Sigmoid colon (tissue), 4 donors: ENCODE measurements around the gene ARNT2.

Experiments
- CTCF ChIP-seq, 4 experiments: fragments of 450-650 bp in 3 of 4; fragments of 200-600 bp in 1 of 4; IDR thresholded peaks; one replicate each; pipeline ENCODE4 v1.5.1; 2016 to 2019; ENCODE audit warnings: antibody characterized with exemption in 4 of 4, mild to moderate bottlenecking in 3 of 4, moderate library complexity in 2 of 4
- POLR2AphosphoS5 ChIP-seq, 4 donors: sonication (generic); formaldehyde crosslinking; IDR thresholded peaks; one replicate each; pipeline ENCODE4 v1.6.1; 2017; ENCODE audit warnings: antibody characterized with exemption in 4 of 4

GRCh38 chr15:80614711-80615360 is 210.7 kb downstream of the ARNT2 start:
- TF ChIP-seq POLR2AphosphoS5 (IDR thresholded peaks at IDR 0.05) (no peak), CTCF (IDR thresholded peaks at IDR 0.05) (no peak)
